Islet of Langerhans (tissue), 1 donor: ENCODE measurements around the gene MRTFA.
"Not testable (repeated sequence)": the region's sequence is repeated elsewhere in the genome, so short reads cannot be mapped to it uniquely, and the experiment has no call there.

Experiments
- FAIRE-seq: peaks from one replicate; lab custom pipeline; 2011; peaks lifted over from hg19 to GRCh38; lab: Jason Lieb, UNC

MRTFA gene

GRCh38 chr22:40636380-40637182 is at the start of gene MRTFA:
Gene MRTFA (minus strand): TSS chr22:40636719.
- peak; percentile 92 for FAIRE-seq

DNA sequence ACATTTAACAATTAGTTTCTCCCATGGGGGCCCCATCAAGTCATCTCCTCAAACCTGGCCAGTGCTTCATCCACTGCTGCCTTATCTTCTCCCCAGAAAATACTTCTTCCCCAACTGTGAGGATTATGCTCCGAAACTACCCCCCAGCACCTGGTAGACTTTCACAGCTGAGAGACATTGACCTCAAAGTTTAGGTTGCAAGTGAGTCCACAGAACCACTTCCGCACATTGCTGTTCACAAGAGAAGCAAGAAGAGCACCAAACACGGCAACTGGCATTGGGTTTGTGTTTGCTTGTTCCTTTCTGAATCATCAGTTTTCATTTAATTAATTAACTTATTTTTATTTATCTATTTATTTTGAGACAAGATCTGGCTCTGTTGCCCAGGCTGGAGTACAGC is 48.9 kb upstream of the MRTFA start:
- no peak for FAIRE-seq

DNA sequence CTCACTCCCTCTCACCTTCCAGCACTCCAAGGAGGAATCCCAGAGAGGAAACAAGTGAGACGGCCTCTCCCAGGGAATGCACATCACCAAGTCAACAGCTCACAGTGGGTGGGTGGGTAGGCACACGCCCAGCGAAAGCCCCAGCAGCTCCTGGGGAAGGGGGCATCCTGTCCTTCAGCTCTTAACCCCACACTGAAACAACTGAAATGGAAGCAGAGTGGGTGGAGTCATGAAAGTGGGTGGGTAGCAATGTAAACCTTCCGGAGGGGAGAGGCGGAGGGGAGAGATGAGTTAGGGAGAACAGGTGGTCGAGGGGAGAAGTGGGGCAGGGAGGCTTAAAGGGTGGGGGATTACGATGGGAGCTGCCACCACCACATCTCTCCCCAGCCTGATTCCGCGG is 48.2 kb upstream of the MRTFA start:
- FAIRE-seq, result no peak

GRCh38 chr22:40681451-40681850 is 44.9 kb upstream of the MRTFA start:
- no peak for FAIRE-seq

GRCh38 chr22:40680819-40681183 is 44.3 kb upstream of the MRTFA start:
- no peak for FAIRE-seq

DNA sequence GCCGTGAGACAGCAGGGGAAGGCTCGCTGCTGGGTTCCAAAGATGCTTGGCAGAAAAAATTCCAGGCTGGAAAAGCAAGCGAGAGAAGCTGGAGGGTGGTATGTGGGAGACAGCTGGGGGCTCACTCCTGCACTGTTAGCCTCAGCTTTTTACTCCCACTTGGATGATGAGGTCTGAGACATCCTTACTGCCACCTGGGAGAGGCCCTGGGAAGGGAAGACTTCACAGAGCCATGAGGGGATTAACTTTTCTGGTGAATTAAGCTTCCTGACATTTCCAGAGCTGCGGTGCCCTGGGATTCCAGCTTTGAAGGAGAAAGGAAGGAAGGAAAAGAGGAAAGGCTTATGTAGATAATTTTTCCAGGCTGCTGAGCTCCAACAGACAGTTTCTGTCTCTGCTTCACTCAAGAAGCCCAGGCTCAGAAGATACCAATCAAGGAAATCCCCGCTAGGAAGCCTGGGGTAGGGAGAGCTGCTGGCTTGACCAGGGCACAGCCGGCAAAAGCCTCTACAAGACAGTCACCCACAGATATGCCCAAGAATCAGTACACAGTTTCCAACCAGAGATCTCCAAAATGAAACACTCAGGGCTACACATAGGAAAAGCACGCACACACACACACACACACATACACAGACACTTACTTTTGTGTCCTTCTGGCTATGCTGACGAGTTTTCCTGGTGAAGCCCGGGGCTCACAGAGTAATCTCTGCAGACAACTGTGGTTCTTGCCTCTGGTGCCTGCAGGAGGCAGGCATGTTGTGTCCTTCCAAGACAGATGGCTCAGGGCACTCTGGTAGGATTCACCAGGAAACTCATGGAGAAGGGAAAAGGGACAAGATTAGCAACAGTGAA is 43.7 kb upstream of the MRTFA start:
- no peak for FAIRE-seq

GRCh38 chr22:40679249-40679963 is 42.9 kb upstream of the MRTFA start, which contains the start of gene MCHR1:
Gene MCHR1 (plus strand): TSS chr22:40679484. CDS start chr22:40679653, 169 bp downstream.
- FAIRE-seq, result no peak

- FAIRE-seq, result no peak
These were observed 42.2 kb upstream of the MRTFA start for GRCh38 chr22:40678493-40679248.

- no peak for FAIRE-seq
These were observed 40.1 kb upstream of the MRTFA start for GRCh38 chr22:40676644-40677043.

- not testable (repeated sequence) for FAIRE-seq
These were observed 39.6 kb upstream of the MRTFA start for GRCh38 chr22:40676166-40676565.

GRCh38 chr22:40674274-40674673 is 37.8 kb upstream of the MRTFA start:
- FAIRE-seq, result no peak

DNA sequence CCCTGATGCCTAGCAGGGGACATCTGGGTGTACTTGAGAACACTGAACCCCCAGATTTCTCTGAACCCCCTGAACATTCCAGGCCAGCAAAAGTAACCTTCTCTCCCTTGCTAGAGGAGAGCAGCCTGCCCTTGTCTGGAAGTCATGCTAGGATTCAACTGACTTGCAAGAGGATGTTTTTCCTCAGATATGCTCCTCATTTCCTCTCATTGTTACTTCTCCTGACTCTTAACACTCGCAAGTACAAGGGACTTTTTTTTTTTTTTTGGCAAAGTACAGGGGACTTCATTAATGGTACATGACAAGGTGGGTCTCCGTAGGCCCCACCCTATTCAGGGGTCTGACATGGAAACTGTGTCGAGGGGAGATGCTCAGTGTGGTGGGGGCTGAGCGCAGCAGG is 36.5 kb upstream of the MRTFA start:
- no peak for FAIRE-seq

- FAIRE-seq, result no peak
These were observed 35.4 kb upstream of the MRTFA start for GRCh38 chr22:40671796-40672360.

- FAIRE-seq, result no peak
These were observed 34.9 kb upstream of the MRTFA start for GRCh38 chr22:40671369-40671768.

DNA sequence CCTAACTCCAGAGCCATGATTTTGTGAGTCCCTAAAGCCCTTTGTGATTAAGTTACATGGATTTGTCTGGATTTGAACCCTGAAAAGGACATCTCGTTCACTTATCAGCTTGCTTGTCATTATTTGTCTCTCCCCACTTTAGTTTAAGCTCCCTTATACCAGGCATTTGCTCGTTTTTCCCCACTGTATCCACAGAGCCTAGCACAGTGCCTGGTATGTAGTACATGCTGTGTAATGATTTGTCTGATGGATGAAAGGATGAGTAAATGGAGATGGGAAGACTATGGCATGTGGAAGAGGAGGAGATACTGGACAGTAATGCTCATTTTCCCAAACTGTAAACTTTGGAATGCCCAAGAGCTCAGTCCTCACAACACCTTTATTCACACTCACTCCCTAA is 33.5 kb upstream of the MRTFA start:
- no peak for FAIRE-seq

DNA sequence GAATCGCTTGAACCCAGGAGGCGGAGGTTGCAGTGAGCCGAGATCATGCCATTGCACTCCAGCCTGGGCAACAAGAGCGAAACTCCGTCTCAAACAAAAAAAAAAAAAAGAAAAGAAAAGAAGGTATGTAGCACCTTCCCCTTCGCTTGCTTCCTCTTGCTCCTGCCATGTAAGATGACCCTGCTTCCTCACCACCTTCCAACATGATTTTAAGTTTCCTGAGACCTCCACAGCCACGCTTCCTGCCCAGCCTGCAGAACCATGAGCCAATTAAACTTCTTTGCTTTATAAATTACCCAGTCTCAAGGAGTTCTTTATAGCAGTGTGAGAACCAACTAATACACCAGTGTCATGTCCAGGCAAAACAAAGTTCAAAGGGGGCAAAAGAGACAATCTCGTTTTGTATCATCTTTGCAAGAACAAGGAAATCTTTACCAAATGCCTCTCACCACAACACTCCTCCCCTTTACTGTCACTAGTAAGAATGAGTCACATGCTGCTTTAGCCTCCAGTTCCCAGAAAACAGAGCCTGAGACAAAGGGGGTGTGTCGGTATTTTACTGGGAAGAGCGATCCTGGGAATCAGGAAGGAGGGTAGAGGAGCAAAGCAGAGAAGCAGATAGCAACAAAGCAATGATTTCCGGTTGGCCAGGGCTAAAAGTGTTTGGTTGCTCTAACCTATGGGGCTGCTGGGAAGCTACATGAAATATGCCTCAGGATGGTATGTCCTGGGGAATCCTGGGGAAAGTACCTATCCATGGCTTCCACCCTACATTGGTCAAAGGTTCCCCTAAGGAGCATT is 32.3 kb upstream of the MRTFA start:
- FAIRE-seq, result no peak

- FAIRE-seq, result no peak
These were observed 29.8 kb upstream of the MRTFA start for GRCh38 chr22:40666151-40666848.

DNA sequence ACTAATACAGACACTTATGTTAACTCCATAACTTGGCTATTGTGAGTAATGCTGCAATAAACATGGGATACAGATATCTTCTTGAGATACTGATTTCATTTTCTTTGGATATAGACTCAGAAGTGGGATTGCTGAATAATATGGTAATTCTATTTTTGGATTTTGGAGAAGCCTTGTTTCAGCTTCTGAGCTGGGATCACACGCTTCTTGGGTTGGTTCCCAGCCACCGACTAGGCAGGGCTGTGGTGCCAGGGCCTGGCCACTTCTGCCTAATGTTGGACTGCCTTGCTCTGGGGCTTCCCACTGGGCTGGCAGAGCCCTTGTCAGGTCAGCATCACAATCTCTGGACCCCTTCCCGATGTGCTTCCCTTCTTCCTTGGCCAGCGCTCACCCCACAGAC is 28.8 kb upstream of the MRTFA start:
- FAIRE-seq, result no peak

GRCh38 chr22:40661671-40662070 is 25.2 kb upstream of the MRTFA start:
- no peak for FAIRE-seq

GRCh38 chr22:40660730-40661129 is 24.2 kb upstream of the MRTFA start:
- no peak for FAIRE-seq
